ENCODE data around the gene TMPRSS11A. TPM values are rescaled to one million over a fixed set of nuclear protein-coding genes. Genes with fewer than 3 reads are reported as not detected.

Gene TMPRSS11A
- total RNA-seq, 2 donors from 2014 or later: not detected

DNA sequence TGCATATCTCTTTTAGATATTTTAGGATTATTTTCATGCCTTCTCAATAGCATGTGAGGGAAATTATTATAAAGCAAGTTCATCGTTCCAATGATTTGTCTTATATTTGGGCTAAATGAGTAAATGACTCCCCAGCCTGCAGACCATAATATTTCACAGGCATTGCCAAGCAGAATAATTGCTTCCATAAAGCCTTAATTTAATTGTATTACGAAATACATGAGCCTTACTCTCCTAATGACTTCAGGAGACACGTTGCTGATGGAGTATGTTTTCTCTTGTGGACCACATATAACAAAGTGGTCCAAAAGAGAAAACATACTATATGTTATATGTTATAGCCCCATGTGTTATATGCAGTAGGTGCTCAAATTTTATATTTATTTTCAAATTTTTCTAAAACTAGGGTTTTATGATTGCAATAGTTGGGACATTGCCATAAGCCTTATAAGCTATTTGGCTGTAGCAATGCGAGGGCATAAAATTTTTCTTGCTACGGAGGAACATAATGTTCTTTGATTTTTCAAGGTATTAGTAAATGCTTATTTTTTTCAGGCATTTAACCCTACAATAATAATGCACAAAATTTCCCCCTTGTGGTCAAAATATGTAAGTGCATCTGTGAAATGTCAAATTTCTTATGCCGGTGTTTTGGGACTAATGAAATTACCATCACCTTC lies 53.2 kb downstream of the TMPRSS11A start:
- no peaks in the 10 kb centered on the region for H3K36me3 Mint-ChIP-seq (ENCODE audit: low read depth)
- DNase-seq (no peak), ATAC-seq (no peak)
- H3K4me1 Mint-ChIP-seq: no peaks in the 10 kb centered on the region
- no peak overlapping the region for H3K4me3 Mint-ChIP-seq
- H3K9me3 ChIP-seq (ENCODE audit: control insufficient read depth, low read length, poor library complexity, severe bottlenecking): no peaks in the 10 kb centered on the region
- H3K27me3 Mint-ChIP-seq: peaks cover 24% of the 10 kb centered on the region
- no peak overlapping the region for H3K27ac Mint-ChIP-seq

DNA sequence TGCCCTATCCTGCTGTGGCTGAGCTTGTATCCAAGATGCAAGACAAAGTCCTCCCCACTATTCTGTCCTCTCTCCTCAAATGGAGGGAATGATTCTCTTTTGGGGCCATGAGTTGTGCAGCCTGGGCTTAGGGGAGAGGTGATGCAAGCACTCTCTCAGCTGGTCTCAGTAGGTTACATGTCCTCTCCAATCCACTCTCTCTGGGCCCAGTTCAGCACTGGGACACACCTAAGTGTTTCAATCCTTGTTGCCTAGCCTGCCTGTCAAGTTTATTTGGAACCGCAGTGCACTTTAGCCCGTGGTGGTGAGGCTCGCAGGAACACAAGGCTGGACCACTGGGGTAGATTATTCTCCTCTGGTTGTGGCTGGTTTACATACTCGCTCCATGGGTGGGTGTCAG lies 55.6 kb downstream of the TMPRSS11A start:
- no peak for ATAC-seq
- no peak overlapping the region for H3K4me3 Mint-ChIP-seq
- no peaks in the 10 kb centered on the region for H3K4me1 Mint-ChIP-seq
- no peaks in the 10 kb centered on the region for H3K36me3 Mint-ChIP-seq (ENCODE audit: low read depth)
- no peaks in the 10 kb centered on the region for H3K9me3 ChIP-seq (ENCODE audit: control insufficient read depth, low read length, poor library complexity, severe bottlenecking)
- H3K27ac Mint-ChIP-seq: no peak overlapping the region
- peaks cover 11% of the 10 kb centered on the region for H3K27me3 Mint-ChIP-seq
- no peak for DNase-seq

DNA sequence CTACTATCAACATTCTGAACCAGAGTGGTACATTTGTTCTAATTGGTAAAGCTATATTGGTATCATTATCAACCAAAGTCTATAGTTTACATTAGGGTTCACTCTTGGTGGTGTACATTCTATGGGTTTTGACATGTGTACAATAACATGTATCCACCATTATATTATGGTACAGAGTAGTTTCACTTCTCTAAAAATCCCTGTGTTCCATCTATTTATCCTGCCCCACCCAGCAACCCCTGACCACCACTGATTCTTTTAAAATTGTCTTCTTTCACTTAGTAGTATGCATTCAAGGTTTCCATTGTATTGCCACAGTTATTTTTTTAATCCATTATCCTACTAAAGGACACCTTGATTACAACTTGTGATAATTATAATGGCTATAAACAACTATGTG lies 64.2 kb downstream of the TMPRSS11A start:
- H3K9me3 ChIP-seq (ENCODE audit: control insufficient read depth, low read length, poor library complexity, severe bottlenecking): no peaks in the 10 kb centered on the region
- no peaks in the 10 kb centered on the region for H3K27me3 Mint-ChIP-seq
- H3K36me3 Mint-ChIP-seq (ENCODE audit: low read depth): no peaks in the 10 kb centered on the region
- no peak overlapping the region for H3K27ac Mint-ChIP-seq
- DNase-seq (no peak), ATAC-seq (no peak)
- no peak overlapping the region for H3K4me3 Mint-ChIP-seq
- no peaks in the 10 kb centered on the region for H3K4me1 Mint-ChIP-seq

DNA sequence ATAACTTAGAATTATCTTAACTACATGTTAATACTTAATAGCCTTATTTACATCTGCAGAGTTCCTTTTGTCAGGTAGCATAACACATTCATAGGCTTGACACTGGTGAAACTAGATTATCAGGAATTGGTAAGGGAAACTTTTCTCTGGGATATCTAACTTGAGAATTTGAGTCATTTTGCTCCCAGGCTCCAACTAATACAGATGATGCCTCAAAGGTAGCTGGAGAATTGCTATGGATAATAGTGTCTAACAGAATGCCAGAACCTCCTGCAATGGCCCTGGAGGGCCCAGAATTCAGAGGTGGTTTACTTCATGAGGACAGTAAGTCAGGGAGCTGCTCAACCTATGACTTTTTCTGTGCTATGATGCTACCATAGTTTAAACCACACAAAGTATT lies 65.6 kb downstream of the TMPRSS11A start:
- Mint-ChIP-seq H3K36me3 (ENCODE audit: low read depth) (no peaks in the 10 kb centered on the region), H3K4me3 (no peak overlapping the region), H3K27ac (no peak overlapping the region), H3K27me3 (no peaks in the 10 kb centered on the region), H3K4me1 (no peaks in the 10 kb centered on the region)
- no peak for DNase-seq
- ATAC-seq: no peak
- H3K9me3 ChIP-seq (ENCODE audit: control insufficient read depth, low read length, poor library complexity, severe bottlenecking): no peaks in the 10 kb centered on the region

DNA sequence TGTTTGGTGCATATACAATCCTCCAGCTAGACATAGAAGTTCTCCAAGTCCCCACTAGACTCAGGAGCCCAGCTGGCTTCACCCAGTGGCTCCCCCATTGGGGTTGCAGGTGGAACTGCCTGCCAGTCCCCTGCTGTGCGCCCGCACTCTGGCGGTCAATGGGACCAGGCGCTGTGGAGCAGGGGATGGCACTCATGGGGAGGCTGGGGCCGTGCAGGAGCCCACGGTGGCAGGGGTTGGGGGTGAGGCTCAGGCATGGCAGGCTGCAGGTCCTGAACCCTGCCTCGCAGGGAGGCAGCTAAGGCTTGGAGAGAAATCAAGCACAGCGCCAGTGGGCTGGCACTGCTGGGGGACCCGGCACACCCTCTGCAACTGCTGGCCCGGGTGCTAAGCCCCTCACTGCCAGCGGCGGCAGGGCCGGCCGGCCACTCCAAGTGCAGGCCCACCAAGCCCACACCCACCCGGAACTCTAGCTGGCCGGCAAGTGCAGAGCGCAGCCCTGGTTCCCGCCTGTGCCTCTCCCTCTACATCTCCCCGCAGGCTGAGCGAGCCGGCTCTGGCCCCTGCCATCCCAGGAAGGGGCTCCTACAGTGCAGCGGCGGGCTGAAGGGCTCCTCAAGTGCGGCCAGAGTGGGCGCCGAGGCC lies 66.8 kb downstream of the TMPRSS11A start:
- no peaks in the 10 kb centered on the region for H3K4me1 Mint-ChIP-seq
- ATAC-seq (no peak), DNase-seq (no peak)
- no peak overlapping the region for H3K4me3 Mint-ChIP-seq
- H3K36me3 Mint-ChIP-seq (ENCODE audit: low read depth): no peaks in the 10 kb centered on the region
- no peaks in the 10 kb centered on the region for H3K27me3 Mint-ChIP-seq
- H3K27ac Mint-ChIP-seq: no peak overlapping the region
- H3K9me3 ChIP-seq (ENCODE audit: control insufficient read depth, low read length, poor library complexity, severe bottlenecking): no peaks in the 10 kb centered on the region

DNA sequence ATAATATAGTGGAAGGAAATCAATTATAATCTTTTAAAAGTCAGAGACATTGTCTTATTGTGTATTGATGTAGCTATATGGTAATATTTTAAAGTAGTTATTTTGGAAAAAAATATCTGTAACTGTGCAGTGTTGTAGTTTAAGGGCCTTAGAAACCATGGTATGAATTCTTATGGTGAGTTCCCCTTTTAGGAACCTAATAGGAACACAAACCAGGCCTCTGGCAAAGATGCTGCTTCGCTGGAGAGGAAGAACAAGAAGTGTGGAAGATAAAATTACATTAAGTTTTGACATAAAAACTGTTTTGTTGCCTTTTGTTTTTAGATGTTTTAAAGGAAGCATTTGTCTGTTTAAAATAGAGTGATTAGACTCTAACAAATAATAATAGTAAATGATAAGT lies 68.6 kb downstream of the TMPRSS11A start:
- Mint-ChIP-seq H3K27ac (no peak overlapping the region), H3K36me3 (ENCODE audit: low read depth) (no peaks in the 10 kb centered on the region), H3K27me3 (no peaks in the 10 kb centered on the region), H3K4me1 (no peaks in the 10 kb centered on the region), H3K4me3 (no peak overlapping the region)
- ATAC-seq: no peak
- DNase-seq: no peak
- no peaks in the 10 kb centered on the region for H3K9me3 ChIP-seq (ENCODE audit: control insufficient read depth, low read length, poor library complexity, severe bottlenecking)

DNA sequence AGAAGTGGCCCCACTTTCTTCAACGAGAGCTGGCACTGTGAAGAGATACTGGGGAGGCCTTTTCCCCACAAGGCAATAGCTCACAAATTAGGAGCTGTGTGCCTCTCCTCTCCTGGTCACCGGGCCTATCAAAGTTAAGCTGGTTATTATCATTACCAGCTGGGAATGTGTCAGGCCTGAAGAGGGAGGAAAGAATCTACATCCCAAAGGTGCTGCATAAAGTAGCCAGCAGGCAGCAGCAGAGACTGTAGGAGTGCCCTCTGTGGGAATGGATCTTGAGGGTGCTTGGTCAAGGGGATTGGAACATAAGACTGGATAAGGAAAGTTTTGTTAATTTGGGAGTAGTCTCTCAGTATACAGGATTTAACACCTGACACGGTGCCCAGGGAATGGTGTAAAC lies 70.4 kb downstream of the TMPRSS11A start:
- Mint-ChIP-seq H3K36me3 (ENCODE audit: low read depth) (no peaks in the 10 kb centered on the region), H3K4me1 (no peaks in the 10 kb centered on the region), H3K4me3 (no peak overlapping the region), H3K27me3 (no peaks in the 10 kb centered on the region), H3K27ac (no peak overlapping the region)
- DNase-seq (no peak), ATAC-seq (no peak)
- no peaks in the 10 kb centered on the region for H3K9me3 ChIP-seq (ENCODE audit: control insufficient read depth, low read length, poor library complexity, severe bottlenecking)

DNA sequence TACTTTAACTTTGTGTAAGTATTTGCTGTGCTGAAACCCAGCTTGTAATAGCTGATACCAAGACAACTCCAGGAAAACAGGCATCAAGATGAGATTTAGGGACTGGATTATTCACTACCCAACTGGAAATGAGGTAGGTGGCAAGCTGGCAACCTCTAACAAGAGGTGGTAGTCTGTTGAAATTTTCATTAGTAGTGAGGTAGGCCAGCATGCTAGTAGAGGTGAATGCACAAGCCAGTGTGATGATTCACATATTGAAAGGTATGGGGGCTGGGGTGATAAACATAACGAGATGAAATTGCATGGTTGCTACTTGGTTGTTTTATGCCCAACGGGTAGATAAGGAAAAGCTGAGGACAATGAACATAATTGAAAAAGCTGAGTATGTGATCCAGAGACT lies 71.0 kb downstream of the TMPRSS11A start:
- Mint-ChIP-seq H3K27me3 (no peaks in the 10 kb centered on the region), H3K4me1 (no peaks in the 10 kb centered on the region), H3K27ac (no peak overlapping the region), H3K36me3 (ENCODE audit: low read depth) (no peaks in the 10 kb centered on the region), H3K4me3 (no peak overlapping the region)
- no peaks in the 10 kb centered on the region for H3K9me3 ChIP-seq (ENCODE audit: control insufficient read depth, low read length, poor library complexity, severe bottlenecking)
- DNase-seq (no peak), ATAC-seq (no peak)

DNA sequence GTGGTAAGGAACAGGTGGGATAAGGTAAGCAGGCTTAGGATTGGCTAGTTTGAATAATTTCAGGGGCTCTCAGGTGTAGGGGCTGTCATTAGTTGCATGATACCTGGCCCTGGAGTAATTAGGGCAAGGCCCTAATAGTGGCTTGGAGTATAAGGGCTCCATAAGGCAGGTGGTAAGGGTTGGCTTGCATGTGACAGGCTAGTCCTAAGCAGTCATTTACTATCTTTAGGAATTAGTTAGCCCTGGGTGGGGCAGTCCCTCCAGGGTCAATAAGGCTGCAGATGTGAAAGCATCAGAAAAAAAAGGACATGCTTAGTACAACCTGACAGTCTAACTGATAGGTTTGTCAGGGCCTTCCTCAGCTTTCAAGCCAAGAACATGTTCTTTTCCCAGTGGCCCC lies 71.6 kb downstream of the TMPRSS11A start:
- H3K27me3 Mint-ChIP-seq: no peaks in the 10 kb centered on the region
- H3K9me3 ChIP-seq (ENCODE audit: control insufficient read depth, low read length, poor library complexity, severe bottlenecking): no peaks in the 10 kb centered on the region
- H3K27ac Mint-ChIP-seq: no peak overlapping the region
- no peaks in the 10 kb centered on the region for H3K36me3 Mint-ChIP-seq (ENCODE audit: low read depth)
- no peak overlapping the region for H3K4me3 Mint-ChIP-seq
- ATAC-seq (no peak), DNase-seq (no peak)
- no peaks in the 10 kb centered on the region for H3K4me1 Mint-ChIP-seq

DNA sequence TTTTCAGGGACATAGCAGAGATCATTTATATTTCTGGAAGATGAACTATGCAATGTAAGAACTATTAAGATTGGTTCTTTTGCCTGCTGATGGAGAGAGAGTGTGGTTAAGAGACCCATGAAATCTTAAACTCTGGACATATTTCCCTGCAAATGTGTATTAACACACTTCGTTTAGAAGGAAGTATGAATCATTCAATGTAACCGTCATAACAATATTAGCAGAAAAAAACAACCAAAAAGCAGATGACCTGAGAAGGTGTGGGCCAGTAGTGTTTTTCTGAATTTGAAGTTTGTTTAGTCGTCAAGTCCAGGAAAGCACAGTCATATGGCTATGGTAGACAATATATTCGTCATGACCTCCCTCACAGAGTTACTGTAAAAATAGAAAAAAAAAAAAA lies 77.0 kb downstream of the TMPRSS11A start:
- Mint-ChIP-seq H3K4me3 (no peak overlapping the region), H3K27ac (no peak overlapping the region), H3K36me3 (ENCODE audit: low read depth) (no peaks in the 10 kb centered on the region), H3K27me3 (peaks cover 12% of the 10 kb centered on the region), H3K4me1 (no peaks in the 10 kb centered on the region)
- DNase-seq (no peak), ATAC-seq (no peak)
- H3K9me3 ChIP-seq (ENCODE audit: control insufficient read depth, low read length, poor library complexity, severe bottlenecking): no peaks in the 10 kb centered on the region

DNA sequence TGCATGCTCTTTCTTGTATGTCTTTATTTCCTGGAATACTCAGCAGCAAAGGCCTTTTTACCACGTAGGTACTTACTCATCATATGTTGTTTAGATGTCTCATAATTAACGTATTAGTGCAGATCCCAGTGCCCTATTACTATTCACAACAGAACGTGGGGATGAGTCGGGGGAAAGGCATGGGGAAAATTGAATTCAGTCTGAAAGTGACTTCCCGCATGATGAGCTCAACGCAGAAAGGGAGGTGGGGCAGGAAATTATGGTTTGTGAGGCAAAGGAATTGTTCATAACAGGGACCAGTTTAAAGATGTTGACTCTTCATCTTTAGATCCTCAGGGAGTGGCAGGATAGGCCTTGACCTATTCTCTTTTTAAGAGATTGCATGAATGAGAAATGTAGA lies 77.5 kb downstream of the TMPRSS11A start:
- H3K27me3 Mint-ChIP-seq: peaks cover 12% of the 10 kb centered on the region
- H3K4me1 Mint-ChIP-seq: no peaks in the 10 kb centered on the region
- H3K4me3 Mint-ChIP-seq: no peak overlapping the region
- H3K27ac Mint-ChIP-seq: no peak overlapping the region
- no peaks in the 10 kb centered on the region for H3K9me3 ChIP-seq (ENCODE audit: control insufficient read depth, low read length, poor library complexity, severe bottlenecking)
- H3K36me3 Mint-ChIP-seq (ENCODE audit: low read depth): no peaks in the 10 kb centered on the region
- ATAC-seq: no peak
- no peak for DNase-seq

DNA sequence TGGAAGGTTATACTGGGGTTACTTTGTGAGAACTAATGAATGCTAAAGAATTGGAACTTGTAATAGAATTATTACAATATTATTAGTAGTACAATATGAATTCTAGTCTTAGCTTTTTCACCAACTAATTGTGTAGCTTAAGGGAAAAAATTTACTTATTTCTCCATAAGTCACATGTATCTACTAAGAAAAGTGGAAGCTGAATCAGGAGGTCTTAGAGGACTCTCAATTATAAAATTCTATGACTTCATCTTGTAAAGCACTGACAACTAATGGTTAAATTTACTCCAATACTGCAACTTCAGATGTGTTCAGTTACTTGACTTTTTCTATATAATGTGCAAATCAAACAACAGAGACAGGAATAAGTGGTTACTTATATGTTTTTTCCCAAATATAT lies 78.6 kb downstream of the TMPRSS11A start:
- H3K9me3 ChIP-seq (ENCODE audit: control insufficient read depth, low read length, poor library complexity, severe bottlenecking): no peaks in the 10 kb centered on the region
- Mint-ChIP-seq H3K27ac (no peak overlapping the region), H3K36me3 (ENCODE audit: low read depth) (no peaks in the 10 kb centered on the region), H3K4me3 (no peak overlapping the region), H3K27me3 (peaks cover 12% of the 10 kb centered on the region), H3K4me1 (no peaks in the 10 kb centered on the region)
- ATAC-seq (no peak), DNase-seq (no peak)

DNA sequence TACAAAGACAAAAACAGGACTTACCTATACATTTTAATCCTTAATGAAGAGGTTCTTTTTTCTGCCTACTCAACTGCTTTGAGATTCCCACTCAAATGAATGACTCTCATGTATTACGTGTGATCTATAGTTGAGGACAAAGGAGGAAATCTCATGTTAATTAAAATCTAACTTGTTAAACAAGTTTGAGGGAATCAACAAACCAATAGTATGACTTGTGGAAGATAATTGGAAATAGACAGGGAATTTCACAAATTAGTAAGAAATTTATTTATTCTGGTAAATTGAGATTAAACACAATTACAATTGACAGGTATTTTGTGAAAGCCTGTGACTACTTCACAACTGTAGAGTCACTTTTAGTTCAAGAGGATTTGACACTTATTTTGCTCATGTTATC lies 79.4 kb downstream of the TMPRSS11A start, which contains the start of gene TMPRSS11D:
Gene TMPRSS11D (minus strand): TSS at position 101 of the 400 bp plus-strand sequence. CDS start 69 bp downstream, at position 32.
- H3K9me3 ChIP-seq (ENCODE audit: control insufficient read depth, low read length, poor library complexity, severe bottlenecking): no peaks in the 10 kb centered on the region
- H3K27me3 Mint-ChIP-seq: peaks cover 12% of the 10 kb centered on the region
- no peaks in the 10 kb centered on the region for H3K4me1 Mint-ChIP-seq
- DNase-seq (no peak), ATAC-seq (no peak)
- H3K36me3 Mint-ChIP-seq (ENCODE audit: low read depth): no peaks in the 10 kb centered on the region
- no peak within 1 kb of the TSS for H3K27ac Mint-ChIP-seq
- H3K4me3 Mint-ChIP-seq: no peak within 1 kb of the TSS

DNA sequence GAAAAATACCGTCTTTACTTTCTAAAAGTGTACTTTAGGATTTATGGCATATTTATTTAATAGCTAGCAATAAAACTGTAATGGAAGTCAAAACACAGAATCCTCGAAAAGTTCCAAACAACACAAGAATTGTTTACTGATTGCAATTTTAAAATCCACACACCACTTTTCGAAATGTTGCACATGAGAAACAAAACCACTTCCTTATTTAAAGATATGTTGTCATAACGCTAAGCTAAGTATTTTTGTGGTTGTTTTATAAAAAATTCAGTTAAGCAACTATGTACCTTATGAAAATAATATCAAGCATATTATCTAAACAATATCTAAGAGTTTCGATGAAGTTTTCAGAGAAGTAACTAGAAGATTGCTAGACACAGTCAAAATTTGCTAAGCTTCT lies 79.8 kb downstream of the TMPRSS11A start:
- no peaks in the 10 kb centered on the region for H3K4me1 Mint-ChIP-seq
- ATAC-seq: no peak
- DNase-seq: no peak
- no peaks in the 10 kb centered on the region for H3K9me3 ChIP-seq (ENCODE audit: control insufficient read depth, low read length, poor library complexity, severe bottlenecking)
- no peak overlapping the region for H3K4me3 Mint-ChIP-seq
- H3K27ac Mint-ChIP-seq: no peak overlapping the region
- no peaks in the 10 kb centered on the region for H3K36me3 Mint-ChIP-seq (ENCODE audit: low read depth)
- peaks cover 12% of the 10 kb centered on the region for H3K27me3 Mint-ChIP-seq
